ENCODE measurements around the gene THUMPD2. TPM values are rescaled to one million over a fixed set of nuclear protein-coding genes. Genes with fewer than 3 reads are reported as not detected.

The THUMPD2 gene
- total RNA-seq, 1 donor: 9.5 TPM

- TF ChIP-seq, protein P1, sequence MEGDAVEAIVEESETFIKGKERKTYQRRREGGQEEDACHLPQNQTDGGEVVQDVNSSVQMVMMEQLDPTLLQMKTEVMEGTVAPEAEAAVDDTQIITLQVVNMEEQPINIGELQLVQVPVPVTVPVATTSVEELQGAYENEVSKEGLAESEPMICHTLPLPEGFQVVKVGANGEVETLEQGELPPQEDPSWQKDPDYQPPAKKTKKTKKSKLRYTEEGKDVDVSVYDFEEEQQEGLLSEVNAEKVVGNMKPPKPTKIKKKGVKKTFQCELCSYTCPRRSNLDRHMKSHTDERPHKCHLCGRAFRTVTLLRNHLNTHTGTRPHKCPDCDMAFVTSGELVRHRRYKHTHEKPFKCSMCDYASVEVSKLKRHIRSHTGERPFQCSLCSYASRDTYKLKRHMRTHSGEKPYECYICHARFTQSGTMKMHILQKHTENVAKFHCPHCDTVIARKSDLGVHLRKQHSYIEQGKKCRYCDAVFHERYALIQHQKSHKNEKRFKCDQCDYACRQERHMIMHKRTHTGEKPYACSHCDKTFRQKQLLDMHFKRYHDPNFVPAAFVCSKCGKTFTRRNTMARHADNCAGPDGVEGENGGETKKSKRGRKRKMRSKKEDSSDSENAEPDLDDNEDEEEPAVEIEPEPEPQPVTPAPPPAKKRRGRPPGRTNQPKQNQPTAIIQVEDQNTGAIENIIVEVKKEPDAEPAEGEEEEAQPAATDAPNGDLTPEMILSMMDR (IDR thresholded peaks at IDR 0.05; ENCODE audit: insufficient read depth, low read length): no peak
- no peak overlapping the region for H3K4me3 ChIP-seq (ENCODE audit: low read depth, low read length)
- DNase-seq (ENCODE audit: low read depth): no peak
These were observed 16.6 kb downstream of the THUMPD2 start for GRCh38 chr2:39762448-39762847.

- no peak for DNase-seq (ENCODE audit: low read depth)
- H3K4me3 ChIP-seq (ENCODE audit: low read depth, low read length): no peak overlapping the region
- TF ChIP-seq, protein P1 (IDR thresholded peaks at IDR 0.05; ENCODE audit: insufficient read depth, low read length): no peak
These were observed 21.9 kb downstream of the THUMPD2 start for GRCh38 chr2:39757156-39757555.

GRCh38 chr2:39755466-39755865 is 23.6 kb downstream of the THUMPD2 start:
- DNase-seq (ENCODE audit: low read depth): no peak
- TF ChIP-seq, protein P1 (IDR thresholded peaks at IDR 0.05; ENCODE audit: insufficient read depth, low read length): no peak
- no peak overlapping the region for H3K4me3 ChIP-seq (ENCODE audit: low read depth, low read length)

- TF ChIP-seq, protein P1 (IDR thresholded peaks at IDR 0.05; ENCODE audit: insufficient read depth, low read length): no peak
- DNase-seq (ENCODE audit: low read depth): peak; percentile 36
These were observed 35.7 kb downstream of the THUMPD2 start for GRCh38 chr2:39743269-39743776.

GRCh38 chr2:39741871-39742270 is 37.2 kb downstream of the THUMPD2 start:
- TF ChIP-seq, protein P1 (IDR thresholded peaks at IDR 0.05; ENCODE audit: insufficient read depth, low read length): no peak
- H3K4me3 ChIP-seq (ENCODE audit: low read depth, low read length): no peak overlapping the region
- DNase-seq (ENCODE audit: low read depth): no peak

More at GRCh38 chr2:39743269-39743776, 35.7 kb downstream of the THUMPD2 start:
- no peak overlapping the region for H3K4me3 ChIP-seq (ENCODE audit: low read depth, low read length)

- DNase-seq (ENCODE audit: low read depth): no peak
- no peak overlapping the region for H3K4me3 ChIP-seq (ENCODE audit: low read depth, low read length)
- TF ChIP-seq, protein P1 (IDR thresholded peaks at IDR 0.05; ENCODE audit: insufficient read depth, low read length): no peak
These were observed 39.7 kb downstream of the THUMPD2 start for GRCh38 chr2:39739386-39739785.

- no peak overlapping the region for H3K4me3 ChIP-seq (ENCODE audit: low read depth, low read length)
- TF ChIP-seq, protein P1 (IDR thresholded peaks at IDR 0.05; ENCODE audit: insufficient read depth, low read length): no peak
- no peak for DNase-seq (ENCODE audit: low read depth)
These were observed 40.1 kb downstream of the THUMPD2 start for GRCh38 chr2:39738936-39739335.

All from fibroblast of the aortic adventitia (primary cell).